Ascending aorta (tissue), 2 donors: ENCODE results near the gene PRRC2B. TPM values are rescaled to one million over a fixed set of nuclear protein-coding genes. Genes with fewer than 3 reads are reported as not detected.
"Not testable (repeated sequence)": the region's sequence is repeated elsewhere in the genome, so short reads cannot be mapped to it uniquely, and the experiment has no call there.

Experiments
- DNase-seq, 2 donors: peaks; one replicate each; pipeline ENCODE4 v3.0.0-alpha.2; 2019; ENCODE audit warnings: low spot score in 2 of 2
- H3K27ac ChIP-seq, 2 donors: fragments of 200-600 bp; sonication (generic); one replicate each; pipeline ENCODE4 v1.5.1; 2016 to 2017; ENCODE audit warnings: mild to moderate bottlenecking in 1 of 2
- H3K27me3 ChIP-seq: fragments of 200-600 bp; sonication (generic); one replicate; pipeline ENCODE4 v1.5.1; 2017
- H3K36me3 ChIP-seq, 2 donors: fragments of 200-600 bp; sonication (generic); one replicate each; pipeline ENCODE4 v1.5.1; 2016
- H3K4me1 ChIP-seq, 2 donors: fragments of 200-600 bp; sonication (generic); one replicate each; pipeline ENCODE4 v1.5.1; 2016 to 2017; ENCODE audit warnings: mild to moderate bottlenecking in 1 of 2
- H3K4me3 ChIP-seq, 2 donors: fragments of 200-600 bp; sonication (generic); one replicate each; pipeline ENCODE4 v1.5.1; 2016 to 2017; ENCODE audit warnings: mild to moderate bottlenecking in 1 of 2
- H3K9me3 ChIP-seq, 2 donors: fragments of 200-600 bp; sonication (generic); one replicate each; pipeline ENCODE4 v1.5.1; 2016
- intact Hi-C: fragments of 100-400 bp; cut with DNase I; formaldehyde crosslinking; loops from one replicate; pipeline ENCODE4 v1.15.1; 2023
- total RNA-seq: library from RNA; depleted of rRNA; stranded (reverse); fragments of >200 nt; gene quantifications from one replicate; pipeline ENCODE4 v1.1.0, GENCODE V29; 2016
- TF ChIP-seq, protein P1 (sequence below), 3 experiments: fragments of 200-600 bp in 2 of 3; fragments of 450-650 bp in 1 of 3; sonication (generic) in 2 of 3; IDR thresholded peaks; one replicate each; pipeline ENCODE4 v1.5.1; 2016 to 2019; ENCODE audit warnings: antibody characterized with exemption in 3 of 3, mild to moderate bottlenecking in 1 of 3, moderate library complexity in 1 of 3

PRRC2B gene
- total RNA-seq, 1 donor from 2014 or later, result 199 TPM

DNA sequence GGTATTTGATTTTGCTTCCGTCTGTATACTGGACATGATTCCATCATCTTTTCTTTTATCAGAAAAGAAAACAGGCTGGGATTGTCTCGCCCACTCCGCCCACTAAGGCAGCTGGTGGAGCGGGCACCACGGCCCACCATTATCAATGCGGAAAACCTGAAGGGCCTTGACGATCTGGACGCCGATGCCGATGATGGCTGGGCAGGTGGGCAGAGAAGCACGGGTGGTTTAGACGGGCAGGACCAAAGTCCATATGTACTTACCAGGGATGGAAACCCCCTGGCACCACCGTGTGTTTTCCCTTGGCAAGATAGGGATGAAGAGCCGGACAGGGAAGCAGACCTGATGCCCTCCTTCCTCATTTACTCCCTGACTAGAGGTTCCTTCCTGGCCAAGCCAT, 53.7 kb downstream of the PRRC2B start:
- peak in 1 of 2 donors; percentile 62 for DNase-seq
- Histone ChIP-seq H3K9me3 (no peaks in the 10 kb centered on the region), H3K36me3 (peaks cover 71 to 87% of the 10 kb centered on the region in 2 donors), H3K4me3 (no peak overlapping the region), H3K27ac (no peak overlapping the region), H3K4me1 (no peaks in the 10 kb centered on the region), H3K27me3 (no peaks in the 10 kb centered on the region)
- intact Hi-C loops, result no loop called here
- TF ChIP-seq, protein P1, sequence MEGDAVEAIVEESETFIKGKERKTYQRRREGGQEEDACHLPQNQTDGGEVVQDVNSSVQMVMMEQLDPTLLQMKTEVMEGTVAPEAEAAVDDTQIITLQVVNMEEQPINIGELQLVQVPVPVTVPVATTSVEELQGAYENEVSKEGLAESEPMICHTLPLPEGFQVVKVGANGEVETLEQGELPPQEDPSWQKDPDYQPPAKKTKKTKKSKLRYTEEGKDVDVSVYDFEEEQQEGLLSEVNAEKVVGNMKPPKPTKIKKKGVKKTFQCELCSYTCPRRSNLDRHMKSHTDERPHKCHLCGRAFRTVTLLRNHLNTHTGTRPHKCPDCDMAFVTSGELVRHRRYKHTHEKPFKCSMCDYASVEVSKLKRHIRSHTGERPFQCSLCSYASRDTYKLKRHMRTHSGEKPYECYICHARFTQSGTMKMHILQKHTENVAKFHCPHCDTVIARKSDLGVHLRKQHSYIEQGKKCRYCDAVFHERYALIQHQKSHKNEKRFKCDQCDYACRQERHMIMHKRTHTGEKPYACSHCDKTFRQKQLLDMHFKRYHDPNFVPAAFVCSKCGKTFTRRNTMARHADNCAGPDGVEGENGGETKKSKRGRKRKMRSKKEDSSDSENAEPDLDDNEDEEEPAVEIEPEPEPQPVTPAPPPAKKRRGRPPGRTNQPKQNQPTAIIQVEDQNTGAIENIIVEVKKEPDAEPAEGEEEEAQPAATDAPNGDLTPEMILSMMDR (IDR thresholded peaks at IDR 0.05), result no peak

DNA sequence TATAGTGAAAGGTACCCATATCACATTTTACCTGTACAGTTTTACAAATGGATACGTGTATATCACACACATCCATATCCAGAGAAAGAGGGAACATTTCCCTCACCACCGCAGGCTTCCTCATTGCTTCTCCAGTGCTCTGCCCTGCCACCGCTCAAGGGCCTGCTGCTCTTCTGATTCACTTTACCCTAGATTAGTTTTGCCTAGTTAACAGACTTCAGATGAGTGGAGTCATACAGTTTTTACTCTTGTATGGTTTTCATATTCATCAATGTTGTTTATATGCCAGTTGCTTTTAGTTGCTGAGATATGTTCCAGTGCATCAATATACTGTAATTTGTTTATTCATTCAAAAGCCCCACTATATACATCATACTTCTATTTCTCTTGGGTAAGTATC, 54.9 kb downstream of the PRRC2B start:
- peaks cover 72 to 82% of the 10 kb centered on the region in 2 donors for H3K36me3 ChIP-seq
- TF ChIP-seq, protein P1 (IDR thresholded peaks at IDR 0.05), result no peak
- intact Hi-C loops, result no loop called here
- H3K4me1 ChIP-seq, result no peaks in the 10 kb centered on the region
- no peak for DNase-seq
- no peaks in the 10 kb centered on the region for H3K9me3 ChIP-seq
- H3K27me3 ChIP-seq, result no peaks in the 10 kb centered on the region
- no peak overlapping the region for H3K27ac ChIP-seq
- H3K4me3 ChIP-seq, result no peak overlapping the region

DNA sequence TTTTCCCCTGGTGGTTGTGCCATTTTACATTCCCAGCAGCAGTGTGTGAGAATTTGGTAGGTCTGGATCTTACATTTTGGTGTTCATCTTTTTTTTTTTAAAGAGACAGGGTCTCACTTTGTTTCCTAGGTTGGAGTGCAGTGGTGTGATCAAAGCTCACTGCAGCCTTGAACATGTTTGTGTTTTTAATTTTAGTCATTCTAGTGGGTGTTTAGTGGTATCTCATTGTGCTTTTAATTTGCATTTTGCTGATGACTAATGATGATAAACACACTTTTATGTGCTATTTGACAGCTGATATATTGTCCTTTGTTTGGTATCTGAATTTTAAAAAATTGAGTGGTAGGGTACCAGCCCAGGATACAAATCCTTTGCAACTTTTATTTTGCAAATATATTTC, 55.4 kb downstream of the PRRC2B start:
- Histone ChIP-seq H3K4me1 (no peaks in the 10 kb centered on the region), H3K36me3 (peaks cover 72 to 82% of the 10 kb centered on the region in 2 donors), H3K27me3 (no peaks in the 10 kb centered on the region), H3K9me3 (no peaks in the 10 kb centered on the region), H3K4me3 (no peak overlapping the region), H3K27ac (no peak overlapping the region)
- no peak for DNase-seq
- TF ChIP-seq, protein P1 (IDR thresholded peaks at IDR 0.05), result no peak
- intact Hi-C loops, result no loop called here

- no peak overlapping the region for H3K27ac ChIP-seq
- DNase-seq, result peak in 1 of 2 donors; percentile 5
- TF ChIP-seq, protein P1 (IDR thresholded peaks at IDR 0.05), result no peak
- intact Hi-C loops, result no loop called here
- no peaks in the 10 kb centered on the region for H3K27me3 ChIP-seq
- H3K4me1 ChIP-seq, result no peaks in the 10 kb centered on the region
- H3K36me3 ChIP-seq, result peaks cover 75 to 83% of the 10 kb centered on the region in 2 donors
- no peaks in the 10 kb centered on the region for H3K9me3 ChIP-seq
- H3K4me3 ChIP-seq, result no peak overlapping the region
These were observed 60.1 kb downstream of the PRRC2B start for GRCh38 chr9:131454028-131454427.

DNA sequence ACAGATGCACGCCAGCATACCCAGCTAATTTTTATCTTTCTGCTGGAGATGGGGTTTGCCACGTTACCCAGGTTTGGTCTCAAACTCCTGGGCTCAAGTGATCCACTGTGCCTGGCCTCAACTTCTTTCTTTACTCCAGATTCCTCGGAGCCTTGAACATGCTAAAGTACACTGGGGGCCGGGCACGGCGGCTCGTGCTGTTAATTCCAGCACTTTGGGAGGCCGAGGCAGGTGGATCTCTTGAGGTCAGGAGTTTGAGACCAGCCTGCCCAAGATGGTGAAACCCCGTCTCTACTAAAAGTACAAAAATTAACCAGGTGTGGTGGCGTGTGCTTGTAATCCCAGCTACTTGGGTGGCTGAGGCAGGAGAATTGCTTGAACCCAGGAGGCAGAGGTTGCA, 61.8 kb downstream of the PRRC2B start:
- intact Hi-C loops, H3K27me3 ChIP-seq, H3K4me3 ChIP-seq, H3K9me3 ChIP-seq, H3K4me1 ChIP-seq, H3K27ac ChIP-seq: not testable (repeated sequence)
- peaks cover 84 to 86% of the 10 kb centered on the region in 2 donors for H3K36me3 ChIP-seq
- peak in 1 of 2 donors; percentile 24 for DNase-seq

DNA sequence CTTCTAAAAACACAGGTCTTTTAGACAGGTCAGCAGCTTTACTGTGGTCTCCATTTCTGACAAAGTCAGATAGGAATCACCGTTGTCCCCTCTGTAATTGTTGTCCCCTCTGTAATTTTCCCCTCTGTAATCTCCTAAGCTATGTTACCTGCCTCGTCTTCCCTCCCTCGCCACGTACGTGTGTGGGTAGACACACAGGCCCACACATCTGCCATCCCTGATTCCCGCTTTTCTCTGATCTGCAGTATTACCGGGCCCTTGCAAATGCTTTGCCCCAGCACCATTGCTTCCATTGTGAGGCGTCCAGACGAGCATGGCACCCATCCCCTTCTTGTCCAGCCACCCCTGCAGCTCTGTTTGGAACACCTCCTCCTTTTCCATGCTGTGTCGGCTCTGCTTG, 63.9 kb downstream of the PRRC2B start:
- Histone ChIP-seq H3K4me3 (no peak overlapping the region), H3K36me3 (peaks cover 84 to 86% of the 10 kb centered on the region in 2 donors), H3K27ac (no peak overlapping the region), H3K9me3 (no peaks in the 10 kb centered on the region), H3K4me1 (no peaks in the 10 kb centered on the region), H3K27me3 (no peaks in the 10 kb centered on the region)
- intact Hi-C loops, result no loop called here
- TF ChIP-seq, protein P1 (IDR thresholded peaks at IDR 0.05), result no peak
- peak in 1 of 2 donors; percentile 34 for DNase-seq
